ENCODE data around the gene PIGS. TPM values are rescaled to one million over a fixed set of nuclear protein-coding genes. Genes with fewer than 3 reads are reported as not detected.

PIGS gene
- total and polyA plus RNA-seq, 2 donors (not counting 1 experiment from before 2014, with no cell fraction given) = 44.1 to 55.1 TPM

- H3K4me2 ChIP-seq (replicated peaks; ENCODE audit: low read depth, low read length, poor library complexity, severe bottlenecking) = peak overlapping the region; percentile 85
- DNase-seq (no peak), ATAC-seq (ENCODE audit: low read depth) (no peak)
- no peaks in the 10 kb centered on the region for H3K9me3 ChIP-seq (ENCODE audit: control extremely low read depth in 1 of 3, control insufficient read depth in 2 of 3, insufficient read depth in 1 of 3, low read length in 2 of 3)
- no peaks in the 10 kb centered on the region for H4K20me1 ChIP-seq (ENCODE audit: control insufficient read depth, insufficient read depth, low read length, poor library complexity, severe bottlenecking)
- H2AFZ ChIP-seq (ENCODE audit: insufficient read depth, low read depth, low read length, poor library complexity, severe bottlenecking) = peak overlapping the region; percentile 87
- H3K27me3 ChIP-seq (replicated peaks in 1 of 4; ENCODE audit: control extremely low read depth in 1 of 4, control insufficient read depth in 3 of 4, insufficient read depth in 4 of 4, low read length in 3 of 4) = no peaks in the 10 kb centered on the region
- 100% methylated on average over 1 of the region's 3 CpGs for WGBS (ENCODE audit: insufficient coverage)
- peak overlapping the region in 1 of 5 experiments; percentile 47 for H3K4me3 ChIP-seq (ENCODE audit: control extremely low read depth in 1 of 5, extremely low read depth in 1 of 5, insufficient read depth in 1 of 5, low read depth in 2 of 5, low read length in 4 of 5)
- no peak for TF ChIP-seq CTCF (IDR thresholded peaks at IDR 0.05)
- no peak for TF ChIP-seq EZH2 (IDR thresholded peaks at IDR 0.05; ENCODE audit: borderline replicate concordance, insufficient read depth, low read depth, low read length, poor library complexity, severe bottlenecking)
- H3K27ac ChIP-seq (ENCODE audit: low read length in 2 of 2) = peak overlapping the region; percentile 34 to 72
- no peak overlapping the region for H3K9ac ChIP-seq (ENCODE audit: low read length)
- H3K4me1 Mint-ChIP-seq = peaks cover 21% of the 10 kb centered on the region
- no peaks in the 10 kb centered on the region for H3K9me3 Mint-ChIP-seq (ENCODE audit: insufficient read depth)
- intact Hi-C loops (cut with micrococcal nuclease) = loop anchor here (1.0 to 10.0 kb wide), 4 partner anchors 22 to 137 kb away; partner anchors contain the start of genes PROCA1, RAB34, RPL23A and SPAG5
- peaks cover 41% of the 10 kb centered on the region for H3K79me2 ChIP-seq (ENCODE audit: control insufficient read depth, insufficient read depth, low read length)
- peaks cover 10 to 21% of the 10 kb centered on the region in 2 donors for H3K4me1 ChIP-seq (ENCODE audit: control insufficient read depth in 2 of 2, insufficient read depth in 2 of 2, low read length in 2 of 2)
- H3K36me3 ChIP-seq (replicated peaks in 1 of 2; ENCODE audit: control extremely low read depth in 1 of 2, control insufficient read depth in 1 of 2, extremely low read depth in 1 of 2, insufficient read depth in 2 of 2, low read length in 1 of 2) = peaks cover 0 to 3% of the 10 kb centered on the region in 2 experiments
- ChIA-PET POLR2A (interaction anchor here (1.0 to 1.5 kb wide), 3 partner anchors 11 to 22 kb away, joined by 3 to 6 read pairs (median 4); partner anchors contain the start of gene SPAG5), CTCF (interaction anchor here (0.9 to 2.5 kb wide), 5 partner anchors 9 to 149 kb away, joined by 3 to 6 read pairs (median 3); partner anchors contain the start of gene TLCD1)
- no peak overlapping the region for H3K27ac Mint-ChIP-seq
- H3K4me3 Mint-ChIP-seq = peak overlapping the region; percentile 85
- no peaks in the 10 kb centered on the region for H3K27me3 Mint-ChIP-seq
Measured at GRCh38 chr17:28577466-28577824, 6.1 kb upstream of the PIGS start.
